Cerebellar nuclear complex (tissue), 1 donor: ENCODE measurements around the gene TUSC7.

Experiments used
- DNase-seq, 2 experiments: peaks; one replicate each; lab custom pipeline; 2025; lab: John Stamatoyannopoulos, UW

Gene TUSC7

GRCh38 chr3:116709479-116709878 is at the start of gene TUSC7:
TUSC7 (plus strand) TSS chr3:116709779.
- DNase-seq, result no peak

- DNase-seq, result no peak
Measured at GRCh38 chr3:116661196-116661595, 48.4 kb upstream of the TUSC7 start.

- DNase-seq, result no peak
Measured at GRCh38 chr3:116663161-116664110, 46.1 kb upstream of the TUSC7 start.

- DNase-seq, result no peak
Measured at GRCh38 chr3:116667324-116667723, 42.3 kb upstream of the TUSC7 start.

GRCh38 chr3:116667791-116668190 is 41.8 kb upstream of the TUSC7 start:
- no peak for DNase-seq

- no peak for DNase-seq
Measured at GRCh38 chr3:116669576-116669975, 40.0 kb upstream of the TUSC7 start.

- DNase-seq, result no peak
Measured at GRCh38 chr3:116671151-116671550, 38.4 kb upstream of the TUSC7 start.

- no peak for DNase-seq
Measured at GRCh38 chr3:116678853-116679252, 30.7 kb upstream of the TUSC7 start.

- DNase-seq, result no peak
Measured at GRCh38 chr3:116691041-116691440, 18.5 kb upstream of the TUSC7 start.

GRCh38 chr3:116701070-116701469 is 8.5 kb upstream of the TUSC7 start:
- no peak for DNase-seq

- no peak for DNase-seq
Measured at GRCh38 chr3:116702334-116702733, 7.2 kb upstream of the TUSC7 start.

- DNase-seq, result no peak
Measured at GRCh38 chr3:116707531-116707930, 2.0 kb upstream of the TUSC7 start.

GRCh38 chr3:116716490-116716889 is 6.9 kb downstream of the TUSC7 start:
- DNase-seq, result no peak

GRCh38 chr3:116717566-116717965 is 8.0 kb downstream of the TUSC7 start:
- no peak for DNase-seq

GRCh38 chr3:116728454-116728853 is 18.9 kb downstream of the TUSC7 start:
- DNase-seq, result no peak

- DNase-seq, result no peak
Measured at GRCh38 chr3:116734243-116734642, 24.7 kb downstream of the TUSC7 start.

GRCh38 chr3:116739678-116740077 is 30.1 kb downstream of the TUSC7 start:
- no peak for DNase-seq

GRCh38 chr3:116740293-116740692 is 30.7 kb downstream of the TUSC7 start:
- DNase-seq, result no peak

- no peak for DNase-seq
Measured at GRCh38 chr3:116741467-116741866, 31.9 kb downstream of the TUSC7 start.

GRCh38 chr3:116743062-116743461 is 33.5 kb downstream of the TUSC7 start:
- no peak for DNase-seq

GRCh38 chr3:116749388-116749787 is 39.8 kb downstream of the TUSC7 start:
- DNase-seq, result no peak

- DNase-seq, result no peak
Measured at GRCh38 chr3:116757315-116757714, 47.7 kb downstream of the TUSC7 start.

- DNase-seq, result no peak
Measured at GRCh38 chr3:116759316-116759715, 49.7 kb downstream of the TUSC7 start.
